ENCODE measurements around the gene OS9.

- TF ChIP-seq CTCF (conservative IDR thresholded peaks at IDR 0.05; ENCODE audit: low read depth, low read length) = no peak
- TF ChIP-seq EZH2phosphoT487 (IDR thresholded peaks at IDR 0.05; ENCODE audit: borderline replicate concordance, low read length) = no peak
- TF ChIP-seq EZH2 (IDR thresholded peaks at IDR 0.05; ENCODE audit: low read length, unreplicated experiment) = no peak
These were observed 44.8 kb downstream of the OS9 start, which contains the start of gene AGAP2 for GRCh38 chr12:57738661-57739237.

All from PC-3 (cell line).